Measurements from ENCODE around the gene MINDY2. TPM values are rescaled to one million over a fixed set of nuclear protein-coding genes. Genes with fewer than 3 reads are reported as not detected.

MINDY2 gene
- total and polyA plus RNA-seq, 9 of the 15 experiments (the other 6 are each of a cell fraction or from before 2014, with no cell fraction given), result 2.4 to 15.3 (median 7.2) TPM

DNA sequence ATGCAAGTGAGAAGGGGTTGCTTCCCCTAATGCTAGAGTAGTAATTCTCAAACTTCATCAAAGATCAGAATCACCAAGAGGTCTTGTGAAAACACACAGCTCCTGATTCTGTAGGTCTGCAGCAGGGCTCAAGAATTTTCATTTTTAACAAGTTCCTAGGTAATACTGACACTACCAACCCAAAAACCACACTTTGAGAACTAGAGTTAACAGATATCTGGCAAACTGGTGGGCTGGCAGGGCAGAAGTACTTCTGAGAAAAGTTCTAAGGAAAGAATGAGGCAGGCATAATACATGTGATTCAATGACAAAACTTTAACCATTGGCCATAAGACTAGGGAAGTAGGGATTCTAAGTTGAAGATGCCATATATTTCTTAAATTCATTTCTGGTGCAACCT is 8.8 kb upstream of the MINDY2 start:
- TF ChIP-seq TRIM25 (IDR thresholded peaks at IDR 0.05; ENCODE audit: borderline replicate concordance) (no peak), NFRKB (IDR thresholded peaks at IDR 0.05; ENCODE audit: low read depth) (no peak), MEF2D (tag; conservative IDR thresholded peaks at IDR 0.05; ENCODE audit: low read depth) (no peak), TCF7L2 (IDR thresholded peaks at IDR 0.05; ENCODE audit: low read depth, low read length) (no peak), HNRNPL (IDR thresholded peaks at IDR 0.05; ENCODE audit: low read depth, low read length) (no peak), USF2 (CRISPR knock-in tag; IDR thresholded peaks at IDR 0.05) (no peak)
- H3K4me1 ChIP-seq (replicated peaks in 1 of 2; ENCODE audit: control insufficient read depth in 2 of 2, insufficient read depth in 2 of 2, low read length in 2 of 2), result no peaks in the 10 kb centered on the region
- no TSS peak for BruUV-seq (replicated peaks)
- H3K9me1 ChIP-seq (ENCODE audit: control insufficient read depth, insufficient read depth, low read length), result no peaks in the 10 kb centered on the region
- no peaks in the 10 kb centered on the region for H4K20me1 ChIP-seq (replicated peaks; ENCODE audit: control insufficient read depth, insufficient read depth, low read length)
- in situ Hi-C loops (cut with MboI), result no loop called here
- H3K27ac ChIP-seq (ENCODE audit: extremely low read depth, low read depth, low read length), result no peak overlapping the region
- H3K9ac ChIP-seq (ENCODE audit: insufficient read depth in 1 of 2, low read depth in 2 of 2, low read length in 2 of 2), result no peak overlapping the region
- DNase-seq (ENCODE audit: extremely low read depth in 1 of 4, low spot score in 3 of 4) (no peak), FAIRE-seq (no peak), ATAC-seq (no peak)
- no peaks in the 10 kb centered on the region for H3K79me2 ChIP-seq (ENCODE audit: control insufficient read depth, insufficient read depth, low read length)
- intact Hi-C loops (cut with micrococcal nuclease), result no loop called here
- H3K4me3 ChIP-seq, result no peak overlapping the region
- CTCF ChIA-PET (ENCODE audit: low intra/inter-chr PET ratio), result no interaction called here
- H3K4me2 ChIP-seq (ENCODE audit: insufficient read depth, low read length), result no peak overlapping the region
- peaks cover 2% of the 10 kb centered on the region for H3K9me3 ChIP-seq (replicated peaks; ENCODE audit: control insufficient read depth, insufficient read depth, low read depth, low read length)
- no peaks in the 10 kb centered on the region for H3K27me3 ChIP-seq (ENCODE audit: control insufficient read depth in 2 of 2, insufficient read depth in 2 of 2, low read length in 2 of 2)
- POLR2A ChIA-PET, result no interaction called here
- H2AFZ ChIP-seq (ENCODE audit: low read depth, low read length), result no peak overlapping the region
- H3K36me3 ChIP-seq (ENCODE audit: control insufficient read depth, insufficient read depth, low read length), result no peaks in the 10 kb centered on the region

All from K562 (cell line).